GM12892 (cell line): ENCODE measurements around the gene CDC14B.

ENCODE experiments used
- POLR2AphosphoS5 ChIP-seq: IDR thresholded peaks from 2 replicates; pipeline ENCODE4 v1.6.1; 2011; ENCODE audit warnings: low read depth, low read length, control low read depth
- TAF1 ChIP-seq: IDR thresholded peaks from 2 replicates; pipeline ENCODE4 v1.6.1; 2011; ENCODE audit warnings: low read depth, mild to moderate bottlenecking, control low read depth, low read length, borderline replicate concordance

GRCh38 chr9:96513622-96514021, 106.0 kb downstream of the CDC14B start:
- TF ChIP-seq TAF1 (no peak), POLR2AphosphoS5 (no peak)
